Liver (tissue), 9 donors: ENCODE results near the gene LCA5L. TPM values are rescaled to one million over a fixed set of nuclear protein-coding genes. Genes with fewer than 3 reads are reported as not detected.
"Not testable (repeated sequence)": the region's sequence is repeated elsewhere in the genome, so short reads cannot be mapped to it uniquely, and the experiment has no call there.

Experiments used
- DNase-seq: peaks from one replicate; pipeline ENCODE4 v3.0.0-alpha.2; 2017; ENCODE audit warnings: low spot score
- H3K27ac ChIP-seq, 2 donors: one replicate each; pipeline ENCODE4 v1.7.0; 2013; ENCODE audit warnings: inconsistent platforms in 2 of 2, low read length in 2 of 2, control low read depth in 1 of 2, low read depth in 1 of 2, mild to moderate bottlenecking in 1 of 2
- H3K27me3 ChIP-seq, 4 donors: one replicate each; pipeline versions ENCODE4 v1.6.1 to v1.7.0; 2013; ENCODE audit warnings: low read length in 3 of 4, inconsistent platforms in 1 of 4, mild to moderate bottlenecking in 1 of 4, moderate library complexity in 1 of 4; ENCODE audit not compliant: control insufficient read depth in 4 of 4, insufficient read depth in 4 of 4
- H3K36me3 ChIP-seq, 4 donors: one replicate each; pipeline versions ENCODE4 v1.6.1 to v1.7.0; 2013; ENCODE audit warnings: low read length in 3 of 4, mild to moderate bottlenecking in 3 of 4, low read depth in 1 of 4, moderate library complexity in 1 of 4; ENCODE audit not compliant: control insufficient read depth in 4 of 4, insufficient read depth in 3 of 4
- H3K4me1 ChIP-seq, 4 donors: one replicate each; pipeline versions ENCODE4 v1.6.1 to v1.7.0; 2013; ENCODE audit warnings: low read length in 3 of 4, mild to moderate bottlenecking in 3 of 4, moderate library complexity in 1 of 4; ENCODE audit not compliant: control insufficient read depth in 4 of 4, insufficient read depth in 4 of 4
- H3K4me3 ChIP-seq, 3 donors: one replicate each; pipeline versions ENCODE4 v1.6.1 to v1.7.0; 2013; ENCODE audit warnings: low read length in 3 of 3, control low read depth in 1 of 3, low read depth in 1 of 3, mild to moderate bottlenecking in 1 of 3
- H3K9ac ChIP-seq, 2 donors: one replicate each; pipeline ENCODE4 v1.7.0; 2013; ENCODE audit warnings: low read length in 2 of 2, mild to moderate bottlenecking in 2 of 2, moderate library complexity in 2 of 2, control low read depth in 1 of 2, low read depth in 1 of 2
- H3K9me3 ChIP-seq, 4 donors: one replicate each; pipeline versions ENCODE4 v1.6.1 to v1.7.0; 2013; ENCODE audit warnings: low read length in 3 of 4; ENCODE audit not compliant: control insufficient read depth in 4 of 4
- EGR1 ChIP-seq, 2 donors: IDR thresholded peaks; 2 replicates each; pipeline ENCODE4 v1.6.1; 2016 to 2018; ENCODE audit warnings: antibody characterized with exemption in 2 of 2, low read depth in 2 of 2
- FOXA2 ChIP-seq: IDR thresholded peaks from 2 replicates; pipeline ENCODE4 v1.6.1; 2016; ENCODE audit warnings: antibody characterized with exemption
- GABPA ChIP-seq, 2 donors: IDR thresholded peaks in 1 of 2; conservative IDR thresholded peaks in 1 of 2; 2 replicates each; pipeline ENCODE4 v1.6.1; 2016; ENCODE audit warnings: antibody characterized with exemption in 2 of 2, mild to moderate bottlenecking in 1 of 2, moderate library complexity in 1 of 2
- RAD21 ChIP-seq, 2 donors: IDR thresholded peaks; 2 replicates each; pipeline ENCODE4 v1.6.1; 2016; ENCODE audit warnings: antibody characterized with exemption in 2 of 2, mild to moderate bottlenecking in 2 of 2
- REST ChIP-seq: IDR thresholded peaks from 2 replicates; pipeline ENCODE4 v1.6.1; 2016; ENCODE audit warnings: antibody characterized with exemption, mild to moderate bottlenecking
- TAF1 ChIP-seq: conservative IDR thresholded peaks from 2 replicates; pipeline ENCODE4 v1.6.1; 2016; ENCODE audit warnings: antibody characterized with exemption, mild to moderate bottlenecking
- YY1 ChIP-seq: IDR thresholded peaks from 2 replicates; pipeline ENCODE4 v1.6.1; 2016; ENCODE audit warnings: antibody characterized with exemption, mild to moderate bottlenecking
- ZBTB33 ChIP-seq: IDR thresholded peaks from 2 replicates; pipeline ENCODE4 v1.6.1; 2016; ENCODE audit warnings: antibody characterized with exemption
- WGBS: extraction: QIAGEN DNeasy Blood & Tissue Kit; methylation state at CpG from one replicate; pipeline ENCODE4 v1.1.7; 2013; 5-methylcytosine and 5-hydroxymethylcytosine counted together
- polyA plus RNA-seq, 2 donors: library from polyadenylated mRNA; stranded (reverse) in 1 of 2; unstranded in 1 of 2; fragments of 200-250 nt in 1 of 2; fragments of >200 nt in 1 of 2; fragmentation: Nextera tagmentation in 1 of 2; extraction: Ambion mirVana in 1 of 2; gene quantifications; one replicate each; pipeline versions ENCODE4 v1.2.1 to v1.2.3, GENCODE V29; 2013 to 2015
- total RNA-seq, 2 donors: library from RNA; depleted of rRNA; stranded (reverse); fragments of >200 nt; gene quantifications; one replicate each; pipeline ENCODE4 v1.2.3, GENCODE V29; 2014
- TF ChIP-seq, protein P1 (sequence below): fragments of 150-350 bp; IDR thresholded peaks from 2 replicates; pipeline ENCODE4 v1.5.1; 2017; ENCODE audit warnings: improper control_type of control experiment, low read depth, low read length; ENCODE audit not compliant: missing input control
- TF ChIP-seq, protein P2 (sequence below): IDR thresholded peaks from 2 replicates; pipeline ENCODE4 v1.6.1; 2016; ENCODE audit warnings: antibody characterized with exemption
- donor health status: healthy.
- donor health status: healthy.
- donor health status: healthy.
- donor health status: healthy.
- donor health status: healthy.

LCA5L gene
- total and polyA plus RNA-seq, 4 donors, result 0.19 to 1.6 (median 0.99) TPM

DNA sequence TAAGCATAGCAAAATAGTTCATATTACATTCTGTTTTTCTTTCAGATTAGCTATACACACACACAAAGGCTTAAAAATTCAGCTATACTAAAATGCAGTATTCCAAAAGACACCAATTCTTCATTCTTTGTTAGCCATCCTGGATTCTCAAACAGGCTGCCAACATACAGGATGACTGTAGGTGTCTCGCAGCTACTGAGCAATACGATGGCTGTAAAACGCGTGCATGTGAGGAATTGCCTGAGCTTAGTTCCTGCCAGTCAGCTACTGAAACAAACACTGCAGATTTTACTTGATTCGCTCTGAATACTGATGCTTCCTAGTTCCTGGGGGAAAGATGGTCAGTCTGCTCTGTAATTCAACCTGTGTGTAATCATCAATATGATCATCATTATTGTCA is 71.9 kb downstream of the LCA5L start:
- Histone ChIP-seq H3K27ac (no peak overlapping the region), H3K4me1 (peaks cover 0 to 2% (median 0%) of the 10 kb centered on the region in 4 donors), H3K4me3 (no peak overlapping the region), H3K9ac (peak overlapping the region in 1 of 2 donors; percentile 27), H3K36me3 (no peaks in the 10 kb centered on the region), H3K27me3 (no peaks in the 10 kb centered on the region), H3K9me3 (no peaks in the 10 kb centered on the region)
- TF ChIP-seq GABPA (IDR thresholded peaks at IDR 0.05 in 1 of 2, conservative IDR thresholded peaks at IDR 0.05 in 1 of 2) (no peak), RAD21 (IDR thresholded peaks at IDR 0.05) (peak; percentile 63 to 73)
- TF ChIP-seq, protein P1, sequence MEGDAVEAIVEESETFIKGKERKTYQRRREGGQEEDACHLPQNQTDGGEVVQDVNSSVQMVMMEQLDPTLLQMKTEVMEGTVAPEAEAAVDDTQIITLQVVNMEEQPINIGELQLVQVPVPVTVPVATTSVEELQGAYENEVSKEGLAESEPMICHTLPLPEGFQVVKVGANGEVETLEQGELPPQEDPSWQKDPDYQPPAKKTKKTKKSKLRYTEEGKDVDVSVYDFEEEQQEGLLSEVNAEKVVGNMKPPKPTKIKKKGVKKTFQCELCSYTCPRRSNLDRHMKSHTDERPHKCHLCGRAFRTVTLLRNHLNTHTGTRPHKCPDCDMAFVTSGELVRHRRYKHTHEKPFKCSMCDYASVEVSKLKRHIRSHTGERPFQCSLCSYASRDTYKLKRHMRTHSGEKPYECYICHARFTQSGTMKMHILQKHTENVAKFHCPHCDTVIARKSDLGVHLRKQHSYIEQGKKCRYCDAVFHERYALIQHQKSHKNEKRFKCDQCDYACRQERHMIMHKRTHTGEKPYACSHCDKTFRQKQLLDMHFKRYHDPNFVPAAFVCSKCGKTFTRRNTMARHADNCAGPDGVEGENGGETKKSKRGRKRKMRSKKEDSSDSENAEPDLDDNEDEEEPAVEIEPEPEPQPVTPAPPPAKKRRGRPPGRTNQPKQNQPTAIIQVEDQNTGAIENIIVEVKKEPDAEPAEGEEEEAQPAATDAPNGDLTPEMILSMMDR, result peak; percentile 12
- 17% methylated on average over 5 of the region's 5 CpGs for WGBS
- DNase-seq, result no peak

DNA sequence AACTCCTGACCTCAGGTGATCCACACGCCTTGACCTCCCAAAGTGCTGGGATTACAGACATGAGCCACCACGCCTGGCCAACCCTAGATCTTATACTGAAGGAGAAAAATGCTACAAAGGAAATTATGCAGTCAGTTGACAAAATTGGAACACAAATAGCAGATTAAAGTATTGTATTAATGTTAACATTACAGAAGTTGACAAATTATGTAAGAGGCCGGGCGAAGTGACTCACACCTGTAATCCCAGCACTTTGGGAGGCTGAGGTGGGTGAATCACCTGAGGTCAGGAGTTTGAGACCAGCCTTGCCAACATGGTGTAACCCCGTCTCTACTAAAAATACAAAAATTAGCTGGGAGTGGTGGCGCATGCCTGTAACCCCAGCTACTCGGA is 75.7 kb downstream of the LCA5L start:
- H3K27ac ChIP-seq, H3K4me3 ChIP-seq, H3K9ac ChIP-seq, H3K9me3 ChIP-seq, H3K36me3 ChIP-seq, DNase-seq, H3K4me1 ChIP-seq, H3K27me3 ChIP-seq: not testable (repeated sequence)
- 81% methylated on average over 7 of the region's 7 CpGs for WGBS

DNA sequence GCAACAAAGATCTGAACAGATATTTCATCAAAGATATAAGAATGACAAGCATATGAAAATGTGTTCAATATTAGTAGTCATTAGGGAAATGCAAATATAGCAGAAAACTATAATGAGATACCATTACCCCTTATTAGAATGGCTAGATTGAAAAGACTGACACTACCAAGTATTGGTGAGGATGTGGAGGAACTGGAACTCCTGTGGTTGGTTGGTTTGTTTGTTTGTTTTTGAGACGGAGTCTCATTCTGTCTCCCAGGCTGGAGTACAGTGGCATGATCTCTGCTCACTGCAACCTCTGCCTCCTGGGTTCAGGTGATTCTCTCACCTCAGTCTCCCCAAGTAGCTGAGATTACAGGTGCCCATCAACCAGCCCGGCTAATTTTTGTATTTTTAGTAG is 77.8 kb downstream of the LCA5L start:
- Histone ChIP-seq H3K9me3 (no peaks in the 10 kb centered on the region), H3K9ac (no peak overlapping the region), H3K4me3 (no peak overlapping the region), H3K27ac (no peak overlapping the region), H3K27me3 (no peaks in the 10 kb centered on the region), H3K36me3 (no peaks in the 10 kb centered on the region), H3K4me1 (peaks cover 0 to 2% (median 0%) of the 10 kb centered on the region in 4 donors)
- no peak for TF ChIP-seq FOXA2
- TF ChIP-seq, protein P2, sequence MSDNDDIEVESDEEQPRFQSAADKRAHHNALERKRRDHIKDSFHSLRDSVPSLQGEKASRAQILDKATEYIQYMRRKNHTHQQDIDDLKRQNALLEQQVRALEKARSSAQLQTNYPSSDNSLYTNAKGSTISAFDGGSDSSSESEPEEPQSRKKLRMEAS, result no peak
- TF ChIP-seq RAD21 (IDR thresholded peaks at IDR 0.05), result no peak
- no peak for TF ChIP-seq YY1
- no peak for TF ChIP-seq TAF1
- no peak for TF ChIP-seq GABPA (IDR thresholded peaks at IDR 0.05 in 1 of 2, conservative IDR thresholded peaks at IDR 0.05 in 1 of 2)
- no peak for TF ChIP-seq REST
- no peak for TF ChIP-seq ZBTB33
- TF ChIP-seq EGR1 (IDR thresholded peaks at IDR 0.05; ENCODE audit: low read depth in 2 of 2), result no peak
- no peak for DNase-seq
- 91% methylated on average over 2 of the region's 2 CpGs for WGBS
